Left lung (tissue), 10 donors: ENCODE data around the gene ADAM12. TPM values are rescaled to one million over a fixed set of nuclear protein-coding genes. Genes with fewer than 3 reads are reported as not detected.

Experiments
- ATAC-seq: fragments of 200-7000 bp; cut with Tn5 transposase; one replicate; pipeline ENCODE4 v1.9.1; 2020; ENCODE audit warnings: moderate library complexity
- DNase-seq, 4 donors: peaks; one replicate each; pipeline ENCODE4 v3.0.0-alpha.2; 2013 to 2020
- H3K27ac ChIP-seq, 2 donors: fragments of 200-600 bp; sonication (generic) in 1 of 2; one replicate each; pipeline versions ENCODE4 v1.5.0 to v1.8.0; 2020 to 2021
- H3K27me3 ChIP-seq, 2 donors: fragments of 200-600 bp; sonication (generic) in 1 of 2; one replicate each; pipeline versions ENCODE4 v1.5.0 to v1.8.0; 2020 to 2021
- H3K36me3 ChIP-seq, 2 donors: fragments of 200-600 bp; sonication (generic) in 1 of 2; one replicate each; pipeline versions ENCODE4 v1.5.0 to v1.8.0; 2020 to 2021
- H3K4me1 ChIP-seq, 2 donors: fragments of 200-600 bp; one replicate each; pipeline ENCODE4 v1.8.0; 2021
- H3K4me3 ChIP-seq, 2 donors: fragments of 200-600 bp; sonication (generic) in 1 of 2; one replicate each; pipeline versions ENCODE4 v1.5.0 to v1.8.0; 2020 to 2021; ENCODE audit warnings: mild to moderate bottlenecking in 1 of 2
- H3K9me3 ChIP-seq, 2 donors: fragments of 200-600 bp; sonication (generic) in 1 of 2; one replicate each; pipeline versions ENCODE4 v1.5.0 to v1.8.0; 2020 to 2021
- CTCF ChIP-seq, 2 donors: fragments of 200-600 bp; sonication (generic) in 1 of 2; IDR thresholded peaks; one replicate each; pipeline versions ENCODE4 v1.5.0 to v1.8.0; 2021; ENCODE audit warnings: antibody characterized with exemption in 2 of 2
- intact Hi-C, 2 donors: fragments of 100-400 bp; cut with DNase I; formaldehyde crosslinking; loops; one replicate each; pipeline versions ENCODE4 v1.11.2 to v1.14.2; 2022
- polyA plus RNA-seq, 6 donors: library from polyadenylated mRNA; unstranded; fragments of 120-200 nt; gene quantifications; one replicate each; pipeline ENCODE4 v1.2.1, GENCODE V29; 2013; ENCODE audit not compliant: insufficient read length in 6 of 6
- total RNA-seq, 2 donors: library from RNA; stranded (reverse); fragmentation: NEBNext Ultra II Directional; extraction: Animal tissue kit (Norgen Biotek cat#: 25700); gene quantifications; one replicate each; pipeline ENCODE4 v1.2.1, GENCODE V29; 2021
- donor health status: DM: no; HTN: yes; CAD: no.
- donor health status: DM: no; HTN: no; CAD: no.

ADAM12 gene
- total and polyA plus RNA-seq, 8 donors, result 2.6 to 22.4 (median 10.7) TPM

- no peak for DNase-seq
- no peak for TF ChIP-seq CTCF (IDR thresholded peaks at IDR 0.05)
- intact Hi-C loops, result no loop called here
These were observed 381.4 kb downstream of the ADAM12 start for GRCh38 chr10:126006906-126007305.

GRCh38 chr10:126006264-126006663 is 382.0 kb downstream of the ADAM12 start:
- intact Hi-C loops, result no loop called here

More at GRCh38 chr10:126006906-126007305, 381.4 kb downstream of the ADAM12 start:
- Histone ChIP-seq H3K27me3 (no peaks in the 10 kb centered on the region), H3K36me3 (no peaks in the 10 kb centered on the region), H3K4me1 (no peaks in the 10 kb centered on the region), H3K9me3 (no peaks in the 10 kb centered on the region), H3K27ac (no peak overlapping the region), H3K4me3 (no peak overlapping the region)
- no peak for ATAC-seq

GRCh38 chr10:126004752-126005151 is 383.5 kb downstream of the ADAM12 start:
- no peak for TF ChIP-seq CTCF (IDR thresholded peaks at IDR 0.05)
- H3K27ac ChIP-seq, result no peak overlapping the region
- intact Hi-C loops, result no loop called here
- no peak overlapping the region for H3K4me3 ChIP-seq
- no peaks in the 10 kb centered on the region for H3K9me3 ChIP-seq
- H3K4me1 ChIP-seq, result no peaks in the 10 kb centered on the region
- no peaks in the 10 kb centered on the region for H3K27me3 ChIP-seq
- no peaks in the 10 kb centered on the region for H3K36me3 ChIP-seq
- ATAC-seq (no peak), DNase-seq (no peak)

More at GRCh38 chr10:126006264-126006663, 382.0 kb downstream of the ADAM12 start:
- H3K9me3 ChIP-seq, result no peaks in the 10 kb centered on the region
- ATAC-seq (no peak), DNase-seq (no peak)
- no peaks in the 10 kb centered on the region for H3K27me3 ChIP-seq
- H3K27ac ChIP-seq, result no peak overlapping the region
- TF ChIP-seq CTCF (IDR thresholded peaks at IDR 0.05), result no peak
- no peaks in the 10 kb centered on the region for H3K36me3 ChIP-seq
- no peaks in the 10 kb centered on the region for H3K4me1 ChIP-seq
- H3K4me3 ChIP-seq, result no peak overlapping the region

- ATAC-seq (peak; percentile 23), DNase-seq (no peak)
- intact Hi-C loops, result no loop called here
- no peaks in the 10 kb centered on the region for H3K27me3 ChIP-seq
- H3K4me1 ChIP-seq, result no peaks in the 10 kb centered on the region
- H3K4me3 ChIP-seq, result no peak overlapping the region
- no peaks in the 10 kb centered on the region for H3K36me3 ChIP-seq
- H3K9me3 ChIP-seq, result no peaks in the 10 kb centered on the region
- no peak overlapping the region for H3K27ac ChIP-seq
- no peak for TF ChIP-seq CTCF (IDR thresholded peaks at IDR 0.05)
These were observed 386.7 kb downstream of the ADAM12 start for GRCh38 chr10:126001576-126001975.

- DNase-seq (no peak), ATAC-seq (no peak)
- TF ChIP-seq CTCF (IDR thresholded peaks at IDR 0.05), result no peak
- Histone ChIP-seq H3K36me3 (no peaks in the 10 kb centered on the region), H3K27ac (no peak overlapping the region), H3K4me3 (no peak overlapping the region), H3K27me3 (no peaks in the 10 kb centered on the region), H3K9me3 (no peaks in the 10 kb centered on the region), H3K4me1 (no peaks in the 10 kb centered on the region)
- intact Hi-C loops, result no loop called here
These were observed 388.6 kb downstream of the ADAM12 start for GRCh38 chr10:125999694-126000093.
